Fibroblast of skin of abdomen (primary cell): Measurements from ENCODE around the gene PCDHAC2. TPM values are rescaled to one million over a fixed set of nuclear protein-coding genes. Genes with fewer than 3 reads are reported as not detected.

Experiments
- DNase-seq: peaks from one replicate; pipeline ENCODE4 v3.0.0-alpha.2; 2013
- polyA plus RNA-seq, 2 experiments: library from polyadenylated mRNA; unstranded; fragments of 120-200 nt; gene quantifications; one replicate each; pipeline ENCODE4 v1.2.1, GENCODE V29; 2013; ENCODE audit not compliant: insufficient read length in 2 of 2

Gene PCDHAC2, protein sequence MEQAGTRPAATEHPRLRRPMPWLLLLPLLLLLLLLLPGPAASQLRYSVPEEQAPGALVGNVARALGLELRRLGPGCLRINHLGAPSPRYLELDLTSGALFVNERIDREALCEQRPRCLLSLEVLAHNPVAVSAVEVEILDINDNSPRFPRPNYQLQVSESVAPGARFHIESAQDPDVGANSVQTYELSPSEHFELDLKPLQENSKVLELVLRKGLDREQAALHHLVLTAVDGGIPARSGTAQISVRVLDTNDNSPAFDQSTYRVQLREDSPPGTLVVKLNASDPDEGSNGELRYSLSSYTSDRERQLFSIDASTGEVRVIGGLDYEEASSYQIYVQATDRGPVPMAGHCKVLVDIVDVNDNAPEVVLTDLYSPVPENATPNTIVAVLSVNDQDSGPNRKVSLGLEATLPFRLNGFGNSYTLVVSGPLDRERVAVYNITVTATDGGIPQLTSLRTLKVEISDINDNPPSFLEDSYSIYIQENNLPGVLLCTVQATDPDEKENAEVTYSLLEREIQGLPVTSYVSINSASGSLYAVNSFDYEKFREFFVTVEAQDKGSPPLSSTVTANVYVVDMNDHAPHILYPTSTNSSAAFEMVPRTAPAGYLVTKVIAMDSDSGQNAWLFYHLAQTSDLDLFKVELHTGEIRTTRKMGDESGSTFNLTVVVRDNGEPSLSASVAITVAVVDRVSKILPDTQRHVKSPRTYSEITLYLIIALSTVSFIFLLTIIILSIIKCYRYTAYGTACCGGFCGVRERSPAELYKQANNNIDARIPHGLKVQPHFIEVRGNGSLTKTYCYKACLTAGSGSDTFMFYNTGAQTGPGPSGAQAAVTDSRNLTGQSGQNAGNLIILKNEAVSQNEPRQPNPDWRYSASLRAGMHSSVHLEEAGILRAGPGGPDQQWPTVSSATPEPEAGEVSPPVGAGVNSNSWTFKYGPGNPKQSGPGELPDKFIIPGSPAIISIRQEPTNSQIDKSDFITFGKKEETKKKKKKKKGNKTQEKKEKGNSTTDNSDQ
- 0.87 TPM for polyA plus RNA-seq (2013, experiment 1 of 2; ENCODE audit: insufficient read length)
- polyA plus RNA-seq (2013, experiment 2 of 2; ENCODE audit: insufficient read length), result 0.55 TPM

DNA sequence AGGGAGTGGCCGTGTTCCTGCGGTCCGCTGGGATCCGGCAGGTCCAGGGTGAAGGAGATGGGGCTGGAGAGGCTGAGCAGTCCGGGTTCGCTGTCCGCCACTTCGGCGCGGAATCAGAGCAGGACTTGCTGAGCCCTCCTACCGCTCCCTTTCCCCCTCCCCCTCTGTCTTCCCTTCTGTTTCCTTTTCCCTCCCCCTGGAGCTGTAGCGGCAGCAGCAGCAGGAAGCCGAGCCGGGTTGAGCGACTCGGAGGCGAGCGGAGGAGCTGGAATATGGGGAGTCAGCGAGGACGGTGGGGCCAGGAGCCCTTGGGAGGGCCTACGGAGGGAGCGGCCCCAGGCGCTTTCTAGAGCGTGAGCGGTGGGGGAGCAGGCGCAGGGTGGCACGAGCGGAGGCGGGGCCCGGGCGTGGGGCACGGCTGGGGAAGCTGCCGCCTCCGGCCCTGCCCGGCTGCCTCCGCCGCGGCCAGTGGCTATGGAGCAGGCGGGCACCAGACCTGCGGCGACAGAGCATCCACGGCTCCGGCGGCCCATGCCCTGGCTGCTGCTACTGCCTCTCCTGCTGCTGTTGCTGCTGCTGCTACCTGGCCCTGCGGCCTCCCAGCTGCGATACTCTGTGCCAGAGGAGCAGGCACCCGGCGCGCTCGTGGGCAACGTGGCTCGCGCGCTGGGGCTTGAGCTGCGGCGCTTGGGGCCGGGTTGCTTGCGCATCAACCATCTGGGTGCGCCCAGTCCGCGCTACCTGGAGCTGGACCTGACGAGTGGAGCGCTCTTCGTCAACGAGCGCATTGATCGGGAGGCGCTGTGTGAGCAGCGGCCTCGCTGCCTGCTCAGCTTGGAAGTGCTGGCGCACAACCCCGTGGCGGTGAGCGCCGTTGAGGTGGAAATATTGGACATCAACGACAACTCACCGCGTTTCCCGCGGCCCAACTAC, at the start of gene PCDHAC2:
TSS of gene PCDHAC2 (plus strand) at position 184 of the 933 bp plus-strand sequence. CDS start at position 475, 291 bp downstream.
- peak; percentile 44 for DNase-seq

DNA sequence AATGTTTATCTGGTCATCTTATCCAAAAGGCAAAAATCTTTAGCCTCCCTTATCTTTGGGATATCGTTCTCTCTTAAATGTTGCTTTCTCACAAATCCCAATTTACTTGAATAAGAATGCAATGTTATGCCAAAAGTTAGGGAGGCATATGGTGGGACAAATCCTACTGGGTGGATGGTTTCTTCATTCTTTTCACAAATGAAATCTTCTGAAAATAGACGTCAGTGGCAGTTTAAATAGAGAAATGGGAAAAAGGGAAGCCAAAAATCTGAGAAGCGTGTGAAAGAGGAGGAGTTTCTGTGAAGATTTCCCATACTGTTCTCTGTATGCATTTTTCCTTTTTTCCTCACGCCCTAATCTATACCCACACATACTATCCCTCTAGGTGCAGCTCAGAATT, 42.7 kb upstream of the PCDHAC2 start:
- DNase-seq, result no peak

DNA sequence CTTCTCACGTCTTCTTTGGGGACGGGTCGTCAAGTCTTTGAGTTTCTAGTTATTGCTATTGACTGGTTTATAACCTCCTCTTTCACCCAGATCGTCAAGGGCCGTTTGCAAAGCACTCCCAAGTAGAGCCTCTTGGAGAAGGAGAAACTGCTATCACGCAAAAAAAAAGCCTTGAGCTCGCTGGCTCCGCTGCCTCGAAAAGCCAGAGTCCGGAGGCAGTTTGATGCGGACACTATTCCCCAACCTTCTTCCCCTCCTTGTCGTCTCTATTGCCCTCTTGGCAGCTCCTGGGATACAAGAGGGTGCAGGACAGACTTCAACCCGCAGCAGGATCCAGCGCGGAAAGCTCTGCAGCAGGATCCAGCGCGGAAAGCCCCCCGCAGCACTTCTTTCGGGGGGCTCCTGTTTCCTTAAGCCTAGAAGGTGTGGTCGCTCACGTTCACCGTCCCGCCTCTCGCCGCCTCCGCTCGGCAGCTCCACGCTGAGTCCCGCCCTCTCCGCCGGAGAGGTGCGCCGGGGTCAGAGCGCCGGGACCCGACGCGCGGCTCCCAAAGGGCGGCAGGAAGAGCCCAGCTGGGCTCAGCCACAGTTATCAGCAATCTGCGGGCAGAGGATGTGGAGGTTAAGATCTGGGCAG, 40.4 kb upstream of the PCDHAC2 start, which contains the start of gene PCDHAC1:
TSS of gene PCDHAC1 (plus strand) at position 494 of the 637 bp plus-strand sequence. CDS start 594 bp downstream, outside the sequence.
- DNase-seq, result no peak

DNA sequence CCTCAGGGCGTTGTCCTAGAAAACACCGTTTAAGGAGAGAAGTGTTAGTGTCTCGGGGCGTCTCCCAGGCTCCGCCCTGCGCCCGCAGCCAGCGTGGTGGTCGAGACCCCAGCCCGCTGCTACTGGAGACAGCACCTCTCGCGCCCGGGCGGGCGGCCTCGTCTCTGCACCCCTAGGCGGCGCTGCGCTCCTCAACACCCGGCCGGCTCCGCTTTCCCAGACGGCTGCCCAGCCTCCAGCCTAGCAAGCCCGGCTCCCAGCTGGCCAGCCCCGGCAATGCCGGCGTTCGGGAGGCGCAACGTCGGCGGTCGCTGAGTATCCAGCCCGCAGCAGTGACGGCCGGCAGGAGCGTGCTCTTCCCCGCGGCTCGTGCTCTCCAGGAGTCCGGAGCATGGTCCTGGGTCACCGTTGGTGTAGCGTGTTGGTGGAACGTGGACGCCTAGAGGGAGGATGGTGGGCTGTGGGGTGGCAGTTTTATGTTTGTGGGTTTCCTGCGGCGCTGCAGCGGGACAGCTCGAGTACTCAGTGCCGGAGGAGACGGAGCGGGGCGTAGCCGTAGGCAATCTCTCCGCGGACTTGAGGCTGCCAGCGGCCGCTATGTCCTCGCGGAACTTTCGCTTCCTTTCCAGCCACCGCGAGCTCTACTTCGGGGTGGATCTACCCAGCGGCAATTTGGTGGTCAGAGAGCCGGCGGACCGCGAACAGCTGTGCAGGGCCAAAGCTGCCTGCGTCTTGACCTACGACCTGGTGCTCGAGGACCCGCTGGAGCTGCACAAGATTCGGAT, 39.6 kb upstream of the PCDHAC2 start:
- peak; percentile 58 for DNase-seq

DNA sequence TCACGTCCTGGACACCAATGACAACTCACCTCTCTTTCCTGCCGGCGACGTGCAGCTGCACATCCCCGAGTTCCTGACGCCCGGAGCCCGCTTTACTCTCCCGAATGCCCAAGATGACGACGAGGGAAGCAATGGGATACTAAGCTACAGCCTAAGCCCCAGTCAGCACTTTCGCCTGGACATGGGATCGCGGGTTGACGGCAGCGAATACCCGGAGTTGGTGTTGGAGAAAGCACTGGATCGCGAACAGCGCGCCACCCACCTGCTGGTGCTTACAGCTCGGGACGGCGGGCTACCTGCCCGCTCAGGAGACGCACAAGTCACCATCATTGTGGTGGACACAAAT, 39.1 kb upstream of the PCDHAC2 start:
- no peak for DNase-seq

DNA sequence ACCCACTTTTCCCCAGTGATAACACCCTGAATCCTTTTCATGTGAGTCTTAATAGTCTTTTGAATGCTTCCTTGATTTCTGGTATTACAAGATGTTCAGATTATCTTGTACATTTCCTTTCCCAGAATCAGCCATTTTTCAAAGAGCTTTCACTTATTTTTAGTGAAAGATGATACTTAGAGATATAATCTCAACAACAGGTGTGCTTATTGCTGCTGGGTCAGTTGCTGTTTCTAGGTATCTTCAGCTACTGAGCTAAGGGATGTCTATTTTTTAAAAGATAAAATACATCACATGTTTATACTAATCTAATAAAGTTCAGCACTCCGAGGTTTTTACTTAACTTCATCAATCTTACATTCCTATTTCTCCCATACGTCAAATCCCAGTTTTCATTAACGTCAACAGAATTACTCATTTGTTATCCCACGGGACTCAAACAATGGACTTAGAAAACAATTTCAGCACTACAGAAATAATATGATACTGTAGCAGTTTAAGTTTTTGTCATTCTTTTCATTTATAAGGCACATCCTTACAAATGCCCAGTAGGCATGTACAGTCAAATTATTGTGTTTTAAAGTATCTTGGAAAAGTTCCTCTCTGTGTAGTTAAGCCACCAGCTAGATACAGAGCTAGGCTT, 31.2 kb upstream of the PCDHAC2 start:
- no peak for DNase-seq

DNA sequence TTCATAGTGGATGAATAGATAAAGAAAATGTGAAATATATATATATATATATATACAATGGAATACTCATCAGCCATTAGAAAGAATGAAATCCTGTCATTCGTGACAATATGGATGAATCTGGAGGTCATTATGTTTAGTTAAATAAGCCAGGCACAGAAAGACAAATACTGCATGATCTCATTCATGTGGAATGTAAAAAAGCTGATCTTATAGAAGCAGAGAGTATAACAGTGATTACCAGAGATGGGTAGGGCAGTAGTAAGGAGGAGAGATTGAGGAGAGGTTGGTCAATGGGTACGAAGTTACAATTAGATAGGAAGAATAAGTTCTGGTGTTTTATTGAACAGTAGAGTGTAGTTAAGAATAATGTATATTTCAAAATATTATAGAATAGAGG, 19.7 kb upstream of the PCDHAC2 start:
- DNase-seq, result no peak

DNA sequence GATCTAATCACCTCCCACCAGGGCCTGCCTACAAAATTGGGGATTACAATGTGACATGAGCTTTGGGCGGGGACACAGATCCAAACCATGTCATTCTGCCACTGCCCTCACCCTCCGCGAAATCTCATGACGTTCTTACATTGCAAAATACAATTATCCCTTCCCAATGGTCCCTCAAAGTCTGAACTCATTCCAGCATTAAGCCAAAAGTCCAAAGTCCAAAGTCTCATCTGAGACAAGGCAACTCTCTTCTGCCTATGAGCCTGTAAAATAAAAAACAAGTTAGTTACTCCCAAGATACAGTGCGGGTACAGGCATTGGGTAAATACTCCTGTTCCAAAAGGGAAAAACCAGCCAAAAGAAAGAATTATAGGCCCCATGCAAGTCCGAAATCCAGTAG, 14.6 kb upstream of the PCDHAC2 start:
- DNase-seq, result no peak

DNA sequence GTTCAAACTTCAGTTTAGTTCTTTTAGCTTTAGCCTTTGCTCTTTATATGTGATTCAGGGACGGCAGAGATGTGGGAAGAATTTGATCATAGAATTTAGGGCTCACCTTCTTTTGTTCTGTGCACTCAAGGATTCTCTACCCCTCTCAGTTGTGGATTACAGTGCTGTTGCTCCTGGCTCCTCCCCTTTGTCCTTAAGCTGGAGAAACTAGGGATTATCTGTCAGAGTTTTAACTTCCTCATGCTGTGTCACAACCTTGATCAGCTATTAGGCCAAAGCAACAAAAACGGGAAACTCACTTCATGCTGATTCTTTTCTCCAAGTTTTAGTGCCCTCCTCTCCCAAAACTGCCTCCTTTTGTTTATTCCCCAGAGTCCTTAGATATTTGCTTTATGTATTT, 13.0 kb upstream of the PCDHAC2 start:
- DNase-seq, result no peak

DNA sequence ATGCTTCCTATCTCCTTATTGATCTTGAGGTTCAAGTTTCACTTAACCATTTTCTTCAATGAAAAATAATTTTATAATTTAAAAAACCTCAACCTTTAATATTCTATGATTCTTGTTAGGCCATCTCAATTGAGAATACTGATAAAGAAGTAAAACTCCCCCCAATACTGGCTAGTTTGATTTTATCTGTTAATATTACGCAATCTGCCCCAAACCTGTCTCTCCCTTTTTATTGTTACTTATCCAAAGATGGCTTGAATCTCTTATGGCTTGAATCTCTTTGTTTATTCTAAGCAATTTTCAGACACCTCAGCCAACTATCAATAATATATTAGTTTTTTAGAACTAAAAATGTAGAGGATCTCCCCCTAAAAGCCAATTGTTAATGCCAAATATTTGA, 4.1 kb upstream of the PCDHAC2 start:
- DNase-seq, result no peak

DNA sequence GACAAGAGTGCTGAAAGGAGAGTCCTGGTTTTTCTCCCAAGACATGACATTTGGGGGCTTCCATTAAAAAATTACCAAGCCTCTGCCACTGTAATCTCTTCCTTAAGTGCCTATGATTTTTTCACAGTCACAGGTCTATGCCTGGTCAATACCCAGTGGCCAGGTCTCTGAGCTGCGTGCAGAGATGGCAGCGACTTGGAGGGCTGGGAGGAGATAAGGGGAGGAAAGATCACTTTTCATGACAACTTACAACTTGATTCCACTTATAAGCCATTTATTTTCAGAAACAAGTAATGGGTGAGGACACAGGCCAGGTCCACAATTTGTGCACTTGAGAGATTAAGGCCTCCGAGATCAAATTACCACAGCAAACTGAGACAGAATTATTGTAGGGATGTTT, 1.9 kb upstream of the PCDHAC2 start:
- DNase-seq, result no peak

DNA sequence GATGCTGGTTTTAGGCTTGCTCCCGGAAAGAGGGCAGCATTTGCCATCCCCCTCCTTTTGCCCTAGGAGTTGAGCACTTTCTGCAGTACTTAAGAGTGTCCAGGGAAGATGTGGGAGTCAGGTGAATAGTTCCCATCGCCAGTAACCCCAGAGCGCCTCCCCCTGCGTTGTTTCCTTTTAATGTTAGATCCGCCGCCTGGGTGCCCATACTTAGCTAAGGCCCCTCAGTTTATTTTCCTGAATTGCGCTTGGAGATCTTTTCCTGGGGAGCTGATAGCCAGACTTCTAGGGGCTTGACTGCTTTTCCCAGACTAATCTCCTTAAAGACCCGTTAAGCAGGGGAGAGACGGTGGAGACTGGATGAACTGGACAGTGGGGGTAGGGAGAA, 377 bp upstream of the PCDHAC2 start:
- no peak for DNase-seq

DNA sequence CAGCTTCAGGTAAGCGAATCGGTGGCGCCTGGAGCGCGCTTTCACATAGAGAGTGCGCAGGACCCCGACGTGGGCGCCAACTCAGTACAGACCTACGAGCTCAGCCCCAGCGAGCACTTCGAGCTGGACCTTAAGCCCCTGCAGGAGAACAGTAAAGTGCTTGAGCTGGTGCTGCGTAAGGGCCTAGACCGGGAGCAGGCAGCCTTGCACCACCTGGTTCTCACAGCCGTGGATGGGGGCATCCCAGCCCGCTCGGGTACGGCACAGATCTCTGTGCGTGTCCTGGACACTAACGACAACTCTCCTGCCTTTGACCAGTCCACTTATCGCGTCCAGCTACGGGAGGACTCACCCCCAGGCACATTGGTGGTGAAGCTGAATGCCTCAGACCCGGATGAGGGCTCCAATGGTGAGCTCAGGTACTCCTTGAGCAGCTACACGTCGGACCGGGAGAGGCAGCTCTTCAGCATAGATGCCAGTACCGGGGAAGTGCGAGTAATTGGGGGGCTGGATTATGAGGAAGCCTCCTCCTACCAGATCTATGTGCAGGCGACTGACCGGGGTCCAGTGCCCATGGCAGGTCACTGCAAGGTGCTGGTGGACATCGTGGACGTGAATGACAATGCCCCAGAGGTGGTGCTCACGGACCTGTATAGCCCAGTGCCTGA, 1.1 kb downstream of the PCDHAC2 start:
- no peak for DNase-seq

DNA sequence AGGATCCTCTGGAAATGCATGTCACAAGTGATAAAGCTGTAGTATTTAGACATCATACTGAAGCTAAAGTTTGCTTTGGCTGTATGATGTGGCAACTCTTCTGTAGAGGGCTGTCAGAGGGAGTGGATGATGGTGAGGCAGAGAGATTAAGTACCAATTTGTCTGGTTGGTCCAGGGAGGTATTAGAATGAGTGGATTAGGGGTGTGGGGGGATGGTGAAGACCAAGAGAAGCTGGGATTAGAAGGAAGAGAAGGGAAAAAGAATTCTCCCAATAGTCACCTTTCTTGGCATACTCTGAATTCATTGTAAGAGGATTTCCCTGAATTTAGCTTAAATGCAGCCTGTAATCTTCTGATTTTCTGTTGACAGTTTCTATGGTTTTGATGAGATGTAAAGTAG, 3.6 kb downstream of the PCDHAC2 start:
- no peak for DNase-seq

DNA sequence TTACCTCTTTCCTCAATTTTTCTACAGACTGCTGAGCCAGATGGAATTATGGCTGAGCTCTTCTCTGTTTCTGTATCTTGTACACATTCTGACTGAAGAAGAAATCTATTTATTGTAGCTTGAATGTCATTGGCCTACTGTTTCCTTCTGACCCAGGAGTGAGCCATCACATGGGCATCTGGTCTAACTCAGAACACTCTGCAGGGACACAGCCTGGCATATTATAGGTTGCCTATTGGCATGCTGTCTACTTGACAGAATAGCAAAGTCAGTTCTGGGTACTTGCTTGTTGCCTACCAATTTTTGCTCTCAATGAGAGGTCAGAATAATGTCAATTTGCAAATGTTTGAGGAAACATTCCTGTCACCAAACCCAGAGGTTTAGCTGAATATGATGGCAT, 7.3 kb downstream of the PCDHAC2 start:
- DNase-seq, result no peak

DNA sequence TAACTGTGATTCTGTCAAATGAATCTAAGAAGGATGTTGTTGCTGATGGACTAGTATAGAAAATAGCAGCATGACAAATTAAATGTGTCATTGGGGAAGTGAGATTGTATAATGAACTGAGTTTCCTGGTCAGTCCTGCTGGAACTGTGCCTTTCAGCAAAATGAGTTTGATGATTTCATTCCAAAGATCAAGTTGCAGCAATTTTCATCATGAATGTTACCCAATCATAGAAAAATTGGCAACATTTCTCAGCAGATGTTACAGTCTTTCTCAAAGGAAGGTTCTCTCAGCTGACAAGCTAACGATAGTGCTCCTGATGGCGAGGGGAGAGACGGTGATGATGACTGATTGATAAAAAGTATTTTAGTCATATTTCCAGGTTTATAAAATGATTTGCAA, 10.7 kb downstream of the PCDHAC2 start:
- peak; percentile 68 for DNase-seq

DNA sequence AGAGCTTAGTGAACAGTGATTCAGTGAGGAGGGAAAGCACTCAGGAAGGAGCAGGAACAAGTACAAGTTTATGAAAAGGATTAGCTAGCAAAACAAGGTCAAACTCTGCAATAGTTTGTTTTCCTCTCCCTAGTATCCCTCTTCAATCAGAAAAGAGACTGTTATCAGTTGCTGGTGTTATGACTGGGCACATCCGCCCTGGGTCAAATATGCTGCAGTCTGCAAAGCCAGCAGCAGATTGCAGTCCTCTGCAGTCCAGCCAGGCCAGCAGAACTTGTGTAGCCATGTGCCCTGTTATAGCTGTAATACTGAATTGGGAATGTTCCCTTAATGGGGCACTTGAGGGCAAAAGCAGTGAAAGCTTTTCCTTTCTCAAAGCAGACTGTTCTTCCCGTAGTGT, 12.0 kb downstream of the PCDHAC2 start:
- no peak for DNase-seq

DNA sequence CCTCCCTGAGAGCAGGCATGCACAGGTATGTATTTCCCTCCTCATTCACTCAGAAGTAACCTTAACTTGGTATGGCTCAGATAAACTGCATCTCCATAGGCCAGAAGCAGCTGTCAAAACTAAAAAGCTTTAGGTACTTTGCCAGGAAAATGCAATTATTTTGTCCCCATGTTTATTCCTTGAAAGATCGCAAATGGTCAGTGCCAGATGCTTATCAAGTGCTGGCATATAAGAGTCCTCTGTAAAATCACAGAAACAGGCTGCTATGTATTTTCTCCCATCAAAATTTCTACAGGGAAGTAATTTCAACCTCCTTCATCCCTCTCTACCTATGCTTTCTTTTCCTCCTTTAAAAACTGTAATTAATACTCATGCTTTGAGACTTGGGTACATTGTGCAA, 12.7 kb downstream of the PCDHAC2 start:
- DNase-seq, result no peak

DNA sequence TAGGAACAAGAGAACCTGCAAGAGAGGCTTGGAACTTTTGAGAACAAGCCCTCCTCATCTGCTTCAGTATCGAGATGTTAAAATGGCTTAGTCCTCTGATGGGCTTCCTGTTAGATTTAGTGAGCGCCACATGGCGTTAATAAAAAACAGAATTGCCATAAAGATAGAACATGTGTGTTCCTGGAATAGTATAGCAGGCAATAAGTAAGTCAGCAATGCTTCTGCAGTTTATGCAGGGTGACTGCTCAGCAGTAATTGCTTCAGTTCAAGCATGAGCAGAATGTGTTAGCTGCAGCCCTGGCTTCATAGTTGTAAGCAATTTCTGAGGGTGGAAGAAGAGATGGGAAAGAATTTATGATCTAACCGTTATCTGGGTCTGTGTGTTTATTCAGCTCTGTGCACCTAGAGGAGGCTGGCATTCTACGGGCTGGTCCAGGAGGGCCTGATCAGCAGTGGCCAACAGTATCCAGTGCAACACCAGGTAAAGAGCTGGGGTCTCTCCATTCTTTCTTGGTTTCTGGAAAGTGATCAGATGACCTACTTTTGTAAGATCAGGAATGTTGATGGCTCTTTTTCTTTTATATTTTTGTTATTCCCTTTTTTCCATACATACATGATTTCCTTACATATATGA, 15.9 kb downstream of the PCDHAC2 start:
- no peak for DNase-seq
